PC-3 (cell line): ENCODE measurements around the gene GTPBP6. TPM values are rescaled to one million over a fixed set of nuclear protein-coding genes. Genes with fewer than 3 reads are reported as not detected.

Experiments used
- ATAC-seq: fragments of 200-7000 bp; cut with Tn5 transposase; 2 replicates; pipeline ENCODE4 v1.9.1; 2020; ENCODE audit warnings: mild to moderate bottlenecking, moderate library complexity
- BruUV-seq: library from RNA; stranded (reverse); fragments of 400-500 nt; replicated peaks from 2 replicates; lab custom pipeline; 2021; lab: Mats Ljungman, UMichigan
- CTCF ChIA-PET: fragments of 300-600 bp; sonication (Branson Sonifier 250); formaldehyde crosslinking; loops from one replicate; lab custom pipeline; 2022; ENCODE audit warnings: antibody characterized with exemption; lab: Charles Lee
- POLR2A ChIA-PET: fragments of 300-600 bp; sonication (Branson Sonifier 250); formaldehyde crosslinking; loops from one replicate; lab custom pipeline; 2022; ENCODE audit warnings: antibody characterized with exemption; ENCODE audit not compliant: unreplicated experiment; lab: Charles Lee
- DNase-seq: peaks from one replicate; pipeline ENCODE4 v3.0.0-alpha.2; 2015
- H2AFZ ChIP-seq: fragments of 300-600 bp; sonication (generic); 2 replicates; pipeline ENCODE4 v1.6.0; 2016; ENCODE audit warnings: antibody characterized with exemption, low read length
- H3F3A ChIP-seq: fragments of 300-600 bp; sonication (generic); one replicate; pipeline ENCODE4 v1.6.0; 2017; ENCODE audit warnings: antibody characterized with exemption, low read length, control low read depth, mild to moderate bottlenecking; ENCODE audit not compliant: unreplicated experiment
- H3K27ac ChIP-seq: fragments of 300-600 bp; sonication (generic); 2 replicates; pipeline ENCODE4 v1.5.1; 2016; ENCODE audit warnings: mild to moderate bottlenecking, low read length
- H3K27me3 ChIP-seq: fragments of 300-600 bp; sonication (generic); 2 replicates; pipeline ENCODE4 v1.6.1; 2016; ENCODE audit warnings: low read length, mixed read lengths
- H3K36me3 ChIP-seq: fragments of 300-600 bp; sonication (generic); 2 replicates; pipeline ENCODE4 v1.6.1; 2016; ENCODE audit warnings: low read depth, mixed run types, low read length, mixed read lengths
- H3K4me1 ChIP-seq: fragments of 300-600 bp; sonication (generic); 2 replicates; pipeline ENCODE4 v1.5.1; 2016; ENCODE audit warnings: low read length; ENCODE audit not compliant: insufficient read depth
- H3K4me2 ChIP-seq: fragments of 300-600 bp; sonication (generic); 2 replicates; pipeline ENCODE4 v1.6.0; 2016; ENCODE audit warnings: low read length
- H3K4me3 ChIP-seq: fragments of 300-600 bp; sonication (generic); 2 replicates; pipeline ENCODE4 v1.5.1; 2016; ENCODE audit warnings: mild to moderate bottlenecking, low read length, mixed read lengths
- H3K79me2 ChIP-seq: fragments of 300-600 bp; sonication (generic); 2 replicates; pipeline ENCODE4 v1.6.1; 2017; ENCODE audit warnings: low read length, mixed read lengths
- H3K9ac ChIP-seq: fragments of 300-600 bp; sonication (generic); 2 replicates; pipeline ENCODE4 v1.6.0; 2016; ENCODE audit warnings: mild to moderate bottlenecking, low read length
- H3K9me2 ChIP-seq: fragments of 300-600 bp; sonication (generic); replicated peaks from 2 replicates; pipeline ENCODE4 v1.6.1; 2016; ENCODE audit warnings: mixed run types, low read length, mixed read lengths
- H3K9me3 ChIP-seq: fragments of 300-600 bp; sonication (generic); 2 replicates; pipeline ENCODE4 v1.6.1; 2016; ENCODE audit warnings: low read length, mixed read lengths
- H4K20me1 ChIP-seq: fragments of 300-600 bp; sonication (generic); 2 replicates; pipeline ENCODE4 v1.6.1; 2016; ENCODE audit warnings: low read length, mixed read lengths
- EZH2 ChIP-seq: fragments of 300-600 bp; sonication (generic); IDR thresholded peaks from one replicate; pipeline ENCODE4 v1.6.1; 2017; ENCODE audit warnings: antibody characterized with exemption, mild to moderate bottlenecking, low read length; ENCODE audit not compliant: unreplicated experiment
- EZH2phosphoT487 ChIP-seq: fragments of 300-600 bp; sonication (generic); IDR thresholded peaks from 2 replicates; pipeline ENCODE4 v1.6.1; 2018; ENCODE audit warnings: mild to moderate bottlenecking, antibody characterized with exemption, low read length, borderline replicate concordance
- intact Hi-C: fragments of 100-400 bp; cut with micrococcal nuclease; formaldehyde crosslinking; loops from 2 replicates; pipeline ENCODE4 v1.9.0; 2023
- total RNA-seq: library from RNA; depleted of rRNA; stranded (reverse); fragments of >200 nt; gene quantifications from 2 replicates; pipeline ENCODE4 v1.2.3, GENCODE V29; 2014
- TF ChIP-seq, protein P1 (sequence below): fragments of 300-600 bp; sonication (generic); conservative IDR thresholded peaks from 2 replicates; pipeline ENCODE4 v1.5.1; 2017; ENCODE audit warnings: antibody characterized with exemption, low read depth, mild to moderate bottlenecking, low read length

The GTPBP6 gene
- total RNA-seq, 1 experiment from 2014 or later, result 38.8 TPM

DNA sequence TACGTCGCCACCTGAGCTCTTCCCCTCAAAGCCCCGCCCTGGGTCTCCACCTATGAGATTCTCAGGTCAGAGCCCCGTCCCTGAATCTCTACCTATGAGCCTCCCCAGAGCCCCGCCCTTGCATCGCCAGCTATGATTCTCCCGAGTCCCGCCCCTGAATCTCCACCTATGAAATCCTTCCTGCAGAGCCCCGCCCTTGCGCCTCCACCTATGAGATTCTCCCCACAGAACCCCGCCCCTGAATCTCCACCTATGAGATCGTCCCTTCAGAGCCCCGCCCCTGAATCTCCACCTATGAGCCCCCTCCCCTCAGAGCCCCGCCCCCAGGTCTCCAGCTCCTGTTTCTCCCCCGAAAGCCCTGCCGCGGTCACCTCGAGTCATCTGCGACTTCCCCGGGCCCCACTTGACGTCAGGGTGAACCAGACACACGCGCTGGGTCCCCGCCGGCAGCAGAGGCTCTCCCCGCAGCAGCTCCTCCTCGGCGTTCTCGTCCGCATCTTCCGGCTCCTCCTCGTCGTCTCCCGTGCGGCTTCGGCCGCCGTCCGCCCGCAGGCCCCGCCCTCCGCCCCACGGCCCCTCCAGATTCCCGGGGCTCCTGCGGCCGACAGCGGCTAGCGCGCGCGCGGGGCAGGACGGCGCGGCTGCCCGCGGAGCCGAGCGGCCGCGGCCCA is 393 bp downstream of the GTPBP6 start:
- BruUV-seq, result no TSS peak
- no peaks in the 10 kb centered on the region for H3K9me3 ChIP-seq
- H3K36me3 ChIP-seq, result no peaks in the 10 kb centered on the region
- H3K9ac ChIP-seq, result peak overlapping the region; percentile 79
- 0 out of 2 replicates have a peak, but pooled peaks cover 4% of the 10 kb centered on the region for H3K4me1 ChIP-seq
- CTCF ChIA-PET, result no interaction called here
- H3K4me3 ChIP-seq, result peak overlapping the region; percentile 71
- peak; percentile 69 for ATAC-seq
- H3K4me2 ChIP-seq, result peak overlapping the region; percentile 79
- no peaks in the 10 kb centered on the region for H3F3A ChIP-seq
- no peaks in the 10 kb centered on the region for H4K20me1 ChIP-seq
- POLR2A ChIA-PET, result no interaction called here
- H3K27me3 ChIP-seq, result no peaks in the 10 kb centered on the region
- H3K9me2 ChIP-seq, result no peaks in the 10 kb centered on the region
- intact Hi-C loops, result loop anchor here (5.0 kb wide), 1 partner anchor 36 kb away; the partner anchor contains the start of gene PLCXD1
- TF ChIP-seq EZH2phosphoT487, result no peak
- no peak for TF ChIP-seq EZH2
- TF ChIP-seq, protein P1, sequence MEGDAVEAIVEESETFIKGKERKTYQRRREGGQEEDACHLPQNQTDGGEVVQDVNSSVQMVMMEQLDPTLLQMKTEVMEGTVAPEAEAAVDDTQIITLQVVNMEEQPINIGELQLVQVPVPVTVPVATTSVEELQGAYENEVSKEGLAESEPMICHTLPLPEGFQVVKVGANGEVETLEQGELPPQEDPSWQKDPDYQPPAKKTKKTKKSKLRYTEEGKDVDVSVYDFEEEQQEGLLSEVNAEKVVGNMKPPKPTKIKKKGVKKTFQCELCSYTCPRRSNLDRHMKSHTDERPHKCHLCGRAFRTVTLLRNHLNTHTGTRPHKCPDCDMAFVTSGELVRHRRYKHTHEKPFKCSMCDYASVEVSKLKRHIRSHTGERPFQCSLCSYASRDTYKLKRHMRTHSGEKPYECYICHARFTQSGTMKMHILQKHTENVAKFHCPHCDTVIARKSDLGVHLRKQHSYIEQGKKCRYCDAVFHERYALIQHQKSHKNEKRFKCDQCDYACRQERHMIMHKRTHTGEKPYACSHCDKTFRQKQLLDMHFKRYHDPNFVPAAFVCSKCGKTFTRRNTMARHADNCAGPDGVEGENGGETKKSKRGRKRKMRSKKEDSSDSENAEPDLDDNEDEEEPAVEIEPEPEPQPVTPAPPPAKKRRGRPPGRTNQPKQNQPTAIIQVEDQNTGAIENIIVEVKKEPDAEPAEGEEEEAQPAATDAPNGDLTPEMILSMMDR, result no peak
- H3K27ac ChIP-seq, result peak overlapping the region; percentile 48; the same call in 1 of the 2 replicates
- H3K79me2 ChIP-seq, result no peaks in the 10 kb centered on the region
- H2AFZ ChIP-seq, result peak overlapping the region; percentile 79; the same call in 1 of the 2 replicates
- peak; percentile 96 for DNase-seq

DNA sequence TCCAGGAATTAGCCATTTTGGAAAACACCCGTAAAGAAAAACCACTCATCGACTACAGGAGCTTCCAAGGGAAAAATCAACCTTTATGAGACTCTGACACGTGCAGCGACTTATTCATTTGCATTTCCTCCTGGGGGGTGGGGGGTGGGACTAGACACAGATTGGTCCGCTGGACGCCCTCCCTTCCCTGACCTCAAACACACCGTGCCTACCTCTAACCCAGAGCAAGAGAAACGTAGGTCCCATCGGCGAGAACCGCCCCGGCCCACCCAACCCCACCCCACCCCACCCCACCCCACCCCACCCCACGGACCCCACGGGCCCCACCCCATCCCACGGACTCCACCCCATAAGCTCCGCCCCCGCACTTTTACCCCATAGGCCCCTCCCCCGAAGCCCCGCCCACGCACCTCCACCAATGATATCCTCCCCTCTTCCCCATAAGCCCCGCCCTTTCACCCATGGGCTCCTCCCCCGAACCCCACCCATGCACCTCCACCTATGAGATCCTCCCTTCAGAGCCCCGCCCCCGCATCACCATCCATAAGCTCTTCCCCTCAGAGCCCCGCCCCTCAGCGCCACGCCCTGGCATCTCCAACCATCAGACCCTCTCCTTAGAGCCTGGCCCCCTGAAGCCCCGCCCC is 1.1 kb downstream of the GTPBP6 start:
- Histone ChIP-seq H3F3A (no peaks in the 10 kb centered on the region), H3K9ac (no peak overlapping the region), H3K79me2 (no peaks in the 10 kb centered on the region), H3K4me2 (no peak overlapping the region), H3K36me3 (no peaks in the 10 kb centered on the region), H4K20me1 (no peaks in the 10 kb centered on the region), H3K9me3 (no peaks in the 10 kb centered on the region), H3K4me1 (0 out of 2 replicates have a peak, but pooled peaks cover 4% of the 10 kb centered on the region), H3K4me3 (no peak overlapping the region), H3K27ac (no peak overlapping the region), H3K9me2 (no peaks in the 10 kb centered on the region), H2AFZ (no peak overlapping the region), H3K27me3 (no peaks in the 10 kb centered on the region)
- BruUV-seq, result no TSS peak
- TF ChIP-seq EZH2 (no peak), EZH2phosphoT487 (no peak)
- TF ChIP-seq, protein P1, result no peak
- no peak for DNase-seq
- ChIA-PET CTCF (no interaction called here), POLR2A (no interaction called here)
- intact Hi-C loops, result loop anchor here (5.0 kb wide), 1 partner anchor 35 kb away; the partner anchor contains the start of gene PLCXD1
- ATAC-seq, result no peak
